Nucleus accumbens (tissue), 56 donors: ENCODE data around the gene PPP2R2C.

Experiments
- DNase-seq, 56 donors: peaks; one replicate each; lab custom pipeline; 2025; lab: John Stamatoyannopoulos, UW

Gene PPP2R2C

DNA sequence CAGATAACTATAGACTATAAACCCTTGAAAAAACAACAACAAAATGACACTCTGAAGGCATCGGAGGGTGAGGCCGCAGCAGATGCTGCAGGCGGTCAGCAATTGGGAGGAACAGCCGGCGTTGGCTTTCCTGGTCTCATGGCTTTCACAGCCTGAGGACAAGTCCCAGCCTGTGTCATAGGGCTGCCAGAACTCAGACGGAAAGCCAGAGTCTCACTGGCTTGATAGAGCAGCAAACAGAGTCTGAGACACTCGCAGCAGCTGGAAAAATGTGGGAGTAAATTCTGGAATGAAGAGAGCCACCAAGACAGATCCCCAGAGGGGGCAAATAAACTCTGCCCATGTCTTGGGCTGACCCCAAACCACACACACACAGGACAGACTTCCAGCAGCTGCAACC, 86.3 kb downstream of the PPP2R2C start:
- DNase-seq, result no peak

- no peak for DNase-seq
These were observed 87.1 kb downstream of the PPP2R2C start for GRCh38 chr4:6385288-6385687.

GRCh38 chr4:6384541-6384940, 87.9 kb downstream of the PPP2R2C start:
- DNase-seq, result no peak

- DNase-seq, result no peak
These were observed 88.5 kb downstream of the PPP2R2C start for GRCh38 chr4:6383929-6384328.

GRCh38 chr4:6383009-6383404, 89.4 kb downstream of the PPP2R2C start:
- no peak for DNase-seq

- no peak for DNase-seq
These were observed 90.8 kb downstream of the PPP2R2C start for GRCh38 chr4:6381571-6382123.

DNA sequence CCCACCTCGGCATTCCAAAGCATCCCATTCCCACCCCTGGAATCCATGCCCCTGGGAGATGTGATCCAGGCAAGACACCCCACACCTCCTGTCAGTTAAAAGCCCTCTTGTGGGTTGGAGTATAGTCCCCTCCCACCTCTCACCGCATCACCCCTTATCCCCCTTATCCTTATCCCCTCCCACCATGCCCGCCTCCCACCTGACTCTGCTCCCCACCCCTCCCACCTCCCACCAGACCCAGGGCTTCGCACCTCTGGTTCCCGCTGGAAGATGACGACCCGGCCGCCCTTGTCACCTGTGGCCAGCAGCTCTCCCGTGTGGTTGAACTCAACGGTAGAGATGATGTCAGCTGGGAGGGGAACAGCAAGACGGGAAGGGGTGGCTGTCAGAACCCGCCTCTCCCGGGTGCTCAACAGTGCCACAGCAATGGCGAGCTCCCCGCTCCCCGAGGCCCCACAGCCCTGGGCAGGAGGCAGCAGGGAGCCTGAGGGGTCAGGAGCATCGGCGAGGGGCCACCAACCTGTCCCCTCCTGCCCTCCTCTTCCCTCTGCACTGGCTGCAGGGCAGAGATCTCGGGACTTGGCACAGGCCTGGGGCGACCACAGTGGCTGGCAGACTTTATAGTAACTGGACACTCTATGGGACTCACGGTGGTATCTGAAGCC, 91.5 kb downstream of the PPP2R2C start:
- DNase-seq, result no peak

DNA sequence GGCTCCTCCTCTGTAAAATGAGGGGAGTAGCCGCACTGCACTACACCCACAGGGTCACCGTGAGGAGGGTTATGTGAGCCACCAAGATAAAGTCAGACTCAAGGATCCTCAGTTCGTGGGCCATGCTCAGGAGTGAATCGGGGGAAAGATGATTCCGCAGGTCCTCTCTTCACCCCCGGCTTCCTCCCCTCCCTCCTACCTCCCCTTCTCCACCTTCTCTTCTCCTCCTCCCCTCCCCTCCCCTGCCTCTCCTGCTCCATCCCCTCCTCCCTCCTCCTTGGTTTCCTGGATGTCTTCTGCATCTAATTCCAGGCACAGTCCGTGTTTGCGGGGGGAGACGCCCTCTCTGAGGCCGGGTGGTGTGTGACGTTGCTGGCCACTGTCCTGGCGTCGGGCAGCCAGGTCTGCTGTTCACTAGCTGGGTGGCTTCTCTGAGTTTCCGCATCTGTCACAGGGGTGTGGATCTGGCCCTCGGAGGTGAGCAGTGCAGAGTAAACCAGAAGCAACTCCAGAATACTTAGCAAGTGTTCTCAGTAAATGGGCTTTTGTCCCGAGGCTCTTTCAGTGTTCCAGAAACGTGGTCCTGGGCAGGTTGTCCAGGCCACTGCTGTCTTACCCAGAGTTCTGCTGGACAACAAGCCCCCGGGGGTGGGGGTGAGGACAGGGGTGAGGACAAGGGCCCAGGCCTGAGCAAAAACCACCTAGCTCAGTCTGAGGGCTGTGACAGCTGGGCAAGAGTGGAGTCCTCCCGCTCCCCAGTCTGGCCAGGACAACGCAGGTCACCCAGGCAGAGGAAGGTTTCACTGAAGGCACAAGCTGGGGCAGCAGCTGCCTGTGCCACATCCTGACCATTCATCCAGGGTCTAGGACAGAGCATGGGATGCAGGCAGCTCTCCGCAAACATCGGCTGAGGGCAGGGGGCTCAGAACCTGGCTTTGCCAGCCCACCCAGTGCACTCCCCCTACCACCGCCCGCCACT, 92.4 kb downstream of the PPP2R2C start:
- DNase-seq, result peak in 2 of 56 donors; percentile 17 to 34

DNA sequence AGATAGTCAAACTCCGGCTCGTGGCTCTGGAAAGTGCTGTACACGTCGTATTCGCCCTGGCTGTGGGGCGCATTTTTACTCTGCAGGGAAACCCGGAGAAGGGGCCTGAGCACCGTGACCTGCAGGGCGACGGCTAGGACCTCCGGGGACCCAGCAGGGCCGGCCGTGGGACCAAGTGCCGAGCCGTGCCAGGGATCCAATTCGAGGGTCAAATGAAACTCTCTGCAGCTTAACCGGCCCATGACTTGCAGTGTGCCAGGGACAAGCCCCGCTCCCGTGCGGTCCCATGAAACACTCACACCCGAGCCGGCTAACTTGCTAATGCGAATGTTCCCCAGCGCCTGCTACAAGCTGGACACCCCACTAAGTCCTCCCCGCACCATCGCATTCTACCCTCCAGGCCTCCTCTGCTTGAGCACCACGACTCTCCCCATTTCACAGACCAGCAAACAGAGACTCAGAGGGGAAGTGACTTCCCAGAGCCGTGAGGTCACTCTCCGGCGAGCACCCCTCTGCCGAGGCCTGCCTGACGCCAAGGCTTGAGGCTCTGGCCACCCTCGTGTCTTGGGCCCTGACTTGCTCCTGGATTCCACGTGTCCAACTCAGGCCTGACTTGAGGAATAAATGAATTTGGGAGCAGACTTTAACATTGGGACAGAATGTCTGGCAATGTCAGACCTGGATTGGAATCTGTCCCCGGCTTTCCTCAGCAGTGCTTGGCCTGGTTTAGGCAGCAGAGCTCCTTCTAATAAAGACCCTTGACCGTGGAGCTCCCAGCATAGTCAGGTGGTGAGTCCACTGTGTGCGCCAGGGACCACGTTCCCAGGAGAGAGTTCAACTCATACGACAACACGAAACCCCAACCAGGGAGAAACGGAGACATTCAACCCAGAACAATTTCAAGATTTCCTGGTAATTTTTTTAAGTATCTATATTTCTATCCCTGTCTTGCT, 93.6 kb downstream of the PPP2R2C start:
- DNase-seq, result no peak

DNA sequence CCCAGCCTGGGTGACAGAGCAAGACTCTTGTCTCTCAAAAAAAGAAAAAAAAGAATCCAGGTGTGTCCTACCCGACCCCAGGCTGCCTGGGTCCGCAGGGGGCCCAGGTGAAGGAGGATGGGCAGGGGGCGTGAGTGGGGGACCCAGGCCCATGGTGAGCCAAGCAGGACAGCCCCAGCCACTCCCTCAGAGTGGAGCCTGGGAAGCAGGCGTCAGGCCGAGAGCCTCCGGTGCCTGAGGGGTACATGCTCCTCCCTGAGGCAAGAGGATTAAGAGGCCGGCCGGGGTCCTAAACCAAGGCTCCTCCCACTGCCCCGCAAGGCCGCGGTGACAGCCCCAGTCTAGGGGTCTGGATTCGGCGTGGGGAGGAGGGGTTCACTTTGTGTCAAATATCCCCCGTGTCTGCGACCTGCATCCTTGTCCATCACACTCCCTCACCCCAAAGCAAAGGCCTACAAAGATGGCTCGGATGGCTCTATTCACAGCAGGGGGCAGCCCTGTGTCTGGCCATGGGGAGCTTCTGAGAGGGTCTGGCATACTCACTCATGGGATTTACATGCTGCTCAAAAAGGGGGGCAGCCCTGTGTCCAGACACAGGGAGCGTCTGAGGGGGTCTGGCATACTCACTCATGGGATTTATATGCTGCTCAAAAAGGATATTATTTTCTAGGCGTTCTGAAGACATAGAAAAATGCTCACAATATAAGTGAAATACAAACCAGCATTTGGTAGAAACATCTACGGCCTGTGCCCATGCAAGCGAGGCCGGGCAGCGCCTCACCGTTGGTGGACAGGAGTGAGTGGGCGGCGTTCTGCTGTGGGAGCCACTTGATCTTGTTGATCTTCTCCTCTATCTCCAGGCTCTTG, 94.6 kb downstream of the PPP2R2C start:
- no peak for DNase-seq

GRCh38 chr4:6375620-6376295, 96.7 kb downstream of the PPP2R2C start:
- DNase-seq, result no peak

DNA sequence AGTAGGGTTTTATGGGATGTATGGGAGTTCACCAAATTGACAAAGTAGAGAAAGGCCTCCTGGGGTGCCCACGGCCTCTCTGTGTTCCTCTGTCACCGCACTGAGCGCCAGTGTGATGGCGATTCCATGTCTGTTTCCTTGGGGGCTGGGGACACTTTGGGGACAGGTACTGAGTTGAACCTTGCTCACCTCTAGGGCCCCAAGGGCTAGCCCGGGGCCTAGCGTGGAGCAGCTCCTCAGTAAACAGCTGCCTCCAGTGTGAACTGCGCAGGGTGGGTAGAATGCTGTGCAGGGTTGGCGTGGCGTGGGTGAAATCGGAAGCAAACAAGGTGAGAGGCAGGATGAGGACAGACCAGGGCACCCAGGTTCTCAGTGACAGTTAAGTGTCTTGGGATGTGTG, 97.8 kb downstream of the PPP2R2C start:
- DNase-seq, result no peak

DNA sequence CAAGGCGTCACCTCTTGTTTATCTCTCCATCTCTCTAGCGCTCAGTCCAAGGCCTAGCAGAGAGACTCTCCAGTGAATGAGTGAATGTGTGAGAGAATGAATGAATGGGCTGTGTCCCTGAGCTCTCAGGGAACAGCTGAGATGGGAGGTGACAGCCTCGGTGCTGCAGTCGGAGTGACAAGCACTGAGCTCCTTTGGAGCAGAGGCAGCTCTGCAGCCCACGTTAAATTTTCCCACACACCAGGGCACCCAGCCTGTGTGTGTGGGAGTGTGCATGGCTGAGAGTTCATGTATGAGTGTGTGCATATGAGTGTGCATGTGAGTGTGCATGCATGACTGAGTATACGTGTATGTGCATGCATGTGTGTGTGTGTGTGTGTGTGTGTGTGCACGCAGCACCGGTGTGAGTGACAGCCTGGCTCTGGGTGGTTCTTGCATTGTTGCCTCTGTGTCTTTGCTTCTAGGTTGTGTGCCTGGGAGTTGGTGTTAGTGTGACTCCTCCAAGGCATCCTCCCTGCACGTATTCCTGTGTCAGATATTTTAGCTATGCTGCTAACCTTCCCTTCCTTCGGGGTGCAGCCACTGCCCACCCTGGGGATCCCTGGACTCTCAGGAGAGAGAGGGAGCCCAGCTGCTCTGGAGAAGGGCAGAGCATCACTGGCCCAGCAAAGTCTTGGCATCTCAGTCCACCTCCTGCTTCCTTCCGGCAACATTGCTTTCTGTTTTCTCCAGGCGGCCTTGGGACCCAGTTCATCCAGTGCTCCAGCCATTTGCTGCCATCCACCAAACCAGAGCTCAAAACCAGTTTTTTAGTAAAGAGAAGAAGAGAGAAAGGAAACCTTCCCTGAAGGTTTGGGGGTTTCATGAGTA, 98.6 kb downstream of the PPP2R2C start:
- DNase-seq, result peak in 27 of 56 donors; percentile 27 to 83 (median 59)

- DNase-seq, result peak in 3 of 56 donors; percentile 13 to 36 (median 27)
These were observed 99.5 kb downstream of the PPP2R2C start for GRCh38 chr4:6372649-6373525.

- DNase-seq, result peak in 11 of 56 donors; percentile 28 to 70 (median 49)
These were observed 100.6 kb downstream of the PPP2R2C start for GRCh38 chr4:6371812-6372211.

- DNase-seq, result no peak
These were observed 101.1 kb downstream of the PPP2R2C start for GRCh38 chr4:6371271-6371670.
